22Rv1 (cell line): ENCODE data around the gene TMEM248.

Experiments used
- ZFX ChIP-seq: fragments of 450-650 bp; IDR thresholded peaks from 2 replicates; pipeline ENCODE4 v1.6.1; 2017; ENCODE audit warnings: antibody characterized with exemption, borderline replicate concordance
- TF ChIP-seq, protein P1 (sequence below): fragments of 450-650 bp; IDR thresholded peaks from 2 replicates; pipeline ENCODE4 v1.5.1; 2017; ENCODE audit warnings: mild to moderate bottlenecking

DNA sequence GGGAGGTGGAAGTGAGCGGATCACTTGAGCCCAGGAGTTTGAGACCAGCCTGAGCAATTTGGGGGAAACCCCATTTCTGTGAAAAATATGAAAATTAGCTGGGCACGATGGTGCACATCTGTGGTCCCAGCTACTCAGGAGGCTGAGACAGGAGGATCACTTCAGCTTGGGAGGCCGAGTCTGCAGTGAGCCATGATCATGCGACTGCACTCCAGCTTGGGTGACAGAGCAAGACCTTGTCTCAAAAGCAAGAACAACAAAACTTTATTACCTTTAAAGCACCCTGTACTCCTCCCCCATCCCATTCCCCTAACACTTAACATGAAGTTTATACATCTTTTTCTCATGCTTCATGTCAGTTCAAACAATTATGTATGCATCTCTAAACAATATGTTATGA, 1.3 kb upstream of the TMEM248 start:
- TF ChIP-seq, protein P1, sequence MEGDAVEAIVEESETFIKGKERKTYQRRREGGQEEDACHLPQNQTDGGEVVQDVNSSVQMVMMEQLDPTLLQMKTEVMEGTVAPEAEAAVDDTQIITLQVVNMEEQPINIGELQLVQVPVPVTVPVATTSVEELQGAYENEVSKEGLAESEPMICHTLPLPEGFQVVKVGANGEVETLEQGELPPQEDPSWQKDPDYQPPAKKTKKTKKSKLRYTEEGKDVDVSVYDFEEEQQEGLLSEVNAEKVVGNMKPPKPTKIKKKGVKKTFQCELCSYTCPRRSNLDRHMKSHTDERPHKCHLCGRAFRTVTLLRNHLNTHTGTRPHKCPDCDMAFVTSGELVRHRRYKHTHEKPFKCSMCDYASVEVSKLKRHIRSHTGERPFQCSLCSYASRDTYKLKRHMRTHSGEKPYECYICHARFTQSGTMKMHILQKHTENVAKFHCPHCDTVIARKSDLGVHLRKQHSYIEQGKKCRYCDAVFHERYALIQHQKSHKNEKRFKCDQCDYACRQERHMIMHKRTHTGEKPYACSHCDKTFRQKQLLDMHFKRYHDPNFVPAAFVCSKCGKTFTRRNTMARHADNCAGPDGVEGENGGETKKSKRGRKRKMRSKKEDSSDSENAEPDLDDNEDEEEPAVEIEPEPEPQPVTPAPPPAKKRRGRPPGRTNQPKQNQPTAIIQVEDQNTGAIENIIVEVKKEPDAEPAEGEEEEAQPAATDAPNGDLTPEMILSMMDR = no peak
- TF ChIP-seq ZFX = no peak
